Lung (tissue), 12 donors: ENCODE measurements around the gene AGAP2. TPM values are rescaled to one million over a fixed set of nuclear protein-coding genes. Genes with fewer than 3 reads are reported as not detected.
"Not testable (repeated sequence)": the region's sequence is repeated elsewhere in the genome, so short reads cannot be mapped to it uniquely, and the experiment has no call there.

ENCODE experiments used
- ATAC-seq: fragments of 200-7000 bp; cut with Tn5 transposase; one replicate; pipeline ENCODE4 v1.9.1; 2020; ENCODE audit warnings: moderate number of reproducible peaks; ENCODE audit not compliant: insufficient read depth, low FRiP score
- DNase-seq, 3 donors: peaks; one replicate each; pipeline ENCODE4 v3.0.0-alpha.2; 2013 to 2017
- H3K27ac ChIP-seq, 2 donors: one replicate each; pipeline ENCODE4 v1.5.1; 2013; ENCODE audit warnings: mild to moderate bottlenecking in 2 of 2, moderate library complexity in 2 of 2, control low read depth in 1 of 2, inconsistent platforms in 1 of 2, low read depth in 1 of 2, low read length in 1 of 2
- H3K27me3 ChIP-seq, 3 donors: one replicate each; pipeline ENCODE4 v1.5.1; 2013; ENCODE audit warnings: low read length in 2 of 3; ENCODE audit not compliant: control insufficient read depth in 3 of 3, insufficient read depth in 3 of 3
- H3K36me3 ChIP-seq, 4 donors: one replicate each; pipeline ENCODE4 v1.5.1; 2013; ENCODE audit warnings: low read length in 4 of 4, mild to moderate bottlenecking in 1 of 4, moderate library complexity in 1 of 4; ENCODE audit not compliant: control insufficient read depth in 4 of 4, insufficient read depth in 4 of 4
- H3K4me1 ChIP-seq, 5 donors: one replicate each; pipeline ENCODE4 v1.5.1; 2013; ENCODE audit warnings: low read length in 5 of 5, mild to moderate bottlenecking in 2 of 5, moderate library complexity in 1 of 5; ENCODE audit not compliant: control insufficient read depth in 5 of 5, insufficient read depth in 5 of 5
- H3K4me3 ChIP-seq: one replicate; pipeline ENCODE4 v1.5.1; 2013; ENCODE audit warnings: mild to moderate bottlenecking, control low read depth, moderate library complexity
- H3K9ac ChIP-seq, 2 donors: one replicate each; pipeline ENCODE4 v1.5.1; 2013; ENCODE audit warnings: low read length in 2 of 2, control low read depth in 1 of 2; ENCODE audit not compliant: insufficient read depth in 1 of 2
- H3K9me3 ChIP-seq, 4 donors: one replicate each; pipeline ENCODE4 v1.5.1; 2013; ENCODE audit warnings: low read length in 3 of 4, mild to moderate bottlenecking in 1 of 4, moderate library complexity in 1 of 4; ENCODE audit not compliant: control insufficient read depth in 4 of 4, insufficient read depth in 3 of 4
- WGBS, 2 donors: extraction: QIAGEN DNeasy Blood & Tissue Kit; methylation state at CpG; one replicate each; pipeline ENCODE4 v1.1.7; 2013; 5-methylcytosine and 5-hydroxymethylcytosine counted together
- polyA plus RNA-seq, 2 donors: library from polyadenylated mRNA; stranded (reverse); fragments of 200-250 nt; gene quantifications; one replicate each; pipeline ENCODE4 v1.2.1, GENCODE V29; 2013
- total RNA-seq, 2 donors: library from RNA; depleted of rRNA in 1 of 2; stranded (reverse); fragments of >200 nt in 1 of 2; gene quantifications; one replicate each; pipeline ENCODE4 v1.2.1, GENCODE V29; 2014 to 2021
- TF ChIP-seq, protein P1 (sequence below): IDR thresholded peaks from 2 replicates; pipeline ENCODE4 v1.5.1; 2012; ENCODE audit warnings: mild to moderate bottlenecking; ENCODE audit errors: control extremely low read depth, extremely low read depth
- donor health status: control.
- donor health status: control.
- donor health status: Bipolar disorder and iron deficiency.
- donor health status: healthy.
- donor health status: DM: yes; HTN: yes; CAD: no.

AGAP2 gene
- total and polyA plus RNA-seq, 4 donors, result 1.4 to 4.8 (median 3.0) TPM

DNA sequence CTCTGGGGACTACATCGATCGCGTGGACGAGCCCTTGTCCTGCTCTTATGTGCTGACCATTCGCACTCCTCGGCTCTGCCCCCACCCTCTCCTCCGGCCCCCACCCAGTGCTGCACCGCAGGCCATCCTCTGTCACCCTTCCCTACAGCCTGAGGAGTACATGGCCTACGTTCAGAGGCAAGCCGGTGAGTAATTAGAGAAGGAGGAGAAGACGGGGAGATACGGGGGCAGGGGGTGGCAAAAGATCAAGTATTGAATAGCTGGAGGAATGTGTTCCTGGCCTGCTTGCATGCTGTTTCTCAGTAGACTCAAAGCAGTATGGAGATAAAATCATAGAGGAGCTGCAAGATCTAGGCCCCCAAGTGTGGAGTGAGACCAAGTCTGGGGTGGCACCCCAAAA, 22.8 kb downstream of the AGAP2 start:
- TF ChIP-seq, protein P1, sequence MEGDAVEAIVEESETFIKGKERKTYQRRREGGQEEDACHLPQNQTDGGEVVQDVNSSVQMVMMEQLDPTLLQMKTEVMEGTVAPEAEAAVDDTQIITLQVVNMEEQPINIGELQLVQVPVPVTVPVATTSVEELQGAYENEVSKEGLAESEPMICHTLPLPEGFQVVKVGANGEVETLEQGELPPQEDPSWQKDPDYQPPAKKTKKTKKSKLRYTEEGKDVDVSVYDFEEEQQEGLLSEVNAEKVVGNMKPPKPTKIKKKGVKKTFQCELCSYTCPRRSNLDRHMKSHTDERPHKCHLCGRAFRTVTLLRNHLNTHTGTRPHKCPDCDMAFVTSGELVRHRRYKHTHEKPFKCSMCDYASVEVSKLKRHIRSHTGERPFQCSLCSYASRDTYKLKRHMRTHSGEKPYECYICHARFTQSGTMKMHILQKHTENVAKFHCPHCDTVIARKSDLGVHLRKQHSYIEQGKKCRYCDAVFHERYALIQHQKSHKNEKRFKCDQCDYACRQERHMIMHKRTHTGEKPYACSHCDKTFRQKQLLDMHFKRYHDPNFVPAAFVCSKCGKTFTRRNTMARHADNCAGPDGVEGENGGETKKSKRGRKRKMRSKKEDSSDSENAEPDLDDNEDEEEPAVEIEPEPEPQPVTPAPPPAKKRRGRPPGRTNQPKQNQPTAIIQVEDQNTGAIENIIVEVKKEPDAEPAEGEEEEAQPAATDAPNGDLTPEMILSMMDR, result no peak
- no peaks in the 10 kb centered on the region for H3K4me1 ChIP-seq
- H3K9me3 ChIP-seq, result peaks cover 0 to 2% (median 0%) of the 10 kb centered on the region in 4 donors
- ATAC-seq (no peak), DNase-seq (no peak)
- no peaks in the 10 kb centered on the region for H3K27me3 ChIP-seq
- H3K27ac ChIP-seq, result no peak overlapping the region
- H3K36me3 ChIP-seq, result peaks cover 26 to 51% (median 33%) of the 10 kb centered on the region in 4 donors
- WGBS, 2 donors, result 96 to 97% methylated on average over 12 of the region's 12 CpGs
- H3K4me3 ChIP-seq, result no peak overlapping the region
- H3K9ac ChIP-seq, result no peak overlapping the region

DNA sequence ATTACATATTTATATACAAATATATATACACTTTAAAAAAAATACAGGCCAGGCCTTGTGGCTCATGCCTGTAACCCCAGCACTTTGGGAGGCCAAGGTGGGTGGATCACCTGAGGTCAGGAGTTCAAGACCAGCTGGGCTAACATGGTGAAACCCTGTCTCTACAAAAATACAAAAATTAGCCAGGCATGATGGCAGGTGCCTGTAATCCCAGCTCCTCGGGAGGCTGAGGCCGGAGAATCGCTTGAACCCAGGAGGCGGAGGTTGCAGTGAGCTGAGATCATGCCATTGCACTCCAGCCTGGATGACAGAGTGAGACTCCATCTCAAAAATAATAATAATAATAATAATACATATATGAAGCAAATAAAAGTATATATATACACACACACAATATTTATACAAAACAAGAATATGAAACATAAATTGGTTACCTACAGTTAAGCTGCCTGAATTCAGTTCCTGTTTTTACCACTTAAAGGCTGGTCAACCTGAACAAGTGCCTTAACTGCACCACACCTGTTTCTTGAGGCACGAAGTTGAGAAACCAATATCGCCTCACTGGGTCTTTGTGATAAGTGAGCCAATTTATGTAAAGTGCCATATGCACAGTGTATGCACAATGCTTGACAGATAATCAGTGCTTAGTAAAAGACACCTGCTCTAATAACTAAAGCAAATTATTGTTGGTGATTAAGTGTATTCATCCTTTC, 23.4 kb downstream of the AGAP2 start:
- peaks cover 26 to 45% (median 30%) of the 10 kb centered on the region in 4 donors for H3K36me3 ChIP-seq
- not testable (repeated sequence) for H3K4me3 ChIP-seq, H3K27me3 ChIP-seq, H3K9me3 ChIP-seq, DNase-seq, H3K27ac ChIP-seq, H3K9ac ChIP-seq, H3K4me1 ChIP-seq, ATAC-seq
- WGBS, 2 donors, result 96 to 97% methylated on average over 6 of the region's 6 CpGs

DNA sequence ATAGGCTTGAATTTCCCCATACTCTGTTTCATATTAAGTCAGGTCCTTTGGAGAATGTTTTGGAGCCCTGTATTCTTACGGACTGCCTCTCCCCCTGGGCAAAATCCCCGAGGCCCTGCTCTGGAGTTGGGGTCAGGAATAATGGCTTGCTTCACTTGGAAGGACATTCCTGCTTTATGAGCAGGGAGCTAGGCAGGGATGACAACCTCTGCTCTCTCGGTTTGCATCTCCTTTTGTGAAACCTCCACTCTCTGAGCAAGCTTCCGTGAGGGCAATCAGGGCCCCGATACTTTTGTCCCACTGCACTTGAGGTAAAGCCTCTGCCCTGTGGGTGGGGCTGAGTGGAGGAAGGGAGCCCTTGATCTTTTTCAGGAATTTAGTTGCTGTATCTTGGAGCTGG, 25.3 kb downstream of the AGAP2 start:
- TF ChIP-seq, protein P1, result no peak
- Histone ChIP-seq H3K27ac (no peak overlapping the region), H3K4me3 (no peak overlapping the region), H3K9me3 (no peaks in the 10 kb centered on the region), H3K36me3 (peaks cover 17 to 28% (median 21%) of the 10 kb centered on the region in 4 donors), H3K27me3 (no peaks in the 10 kb centered on the region), H3K9ac (no peak overlapping the region), H3K4me1 (no peaks in the 10 kb centered on the region)
- DNase-seq (no peak), ATAC-seq (no peak)
- WGBS, 2 donors, result 94 to 97% methylated on average over 5 of the region's 5 CpGs

DNA sequence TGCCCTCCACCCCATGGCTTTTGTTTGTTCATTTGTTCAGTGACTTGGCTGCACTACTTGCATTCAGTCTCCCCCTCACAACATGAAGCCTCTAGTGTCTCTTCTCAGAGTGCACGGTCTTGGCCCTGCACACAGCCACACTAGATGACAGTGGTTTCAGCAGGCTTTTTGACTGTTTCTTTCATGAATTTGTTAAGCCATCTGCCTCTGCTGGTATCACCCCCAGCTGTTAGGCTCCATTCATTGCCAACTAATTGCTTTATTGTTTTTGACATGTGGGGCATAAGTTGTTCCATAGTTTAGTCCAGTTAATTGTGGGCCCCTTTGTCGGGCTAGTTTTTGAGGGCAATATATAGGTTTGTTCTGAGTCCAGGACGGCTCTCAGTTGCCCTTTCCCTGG, 25.8 kb downstream of the AGAP2 start:
- Histone ChIP-seq H3K4me1 (no peaks in the 10 kb centered on the region), H3K4me3 (no peak overlapping the region), H3K9me3 (no peaks in the 10 kb centered on the region), H3K27ac (no peak overlapping the region), H3K27me3 (no peaks in the 10 kb centered on the region), H3K9ac (no peak overlapping the region), H3K36me3 (peaks cover 11 to 24% (median 17%) of the 10 kb centered on the region in 4 donors)
- TF ChIP-seq, protein P1, result no peak
- no peak for ATAC-seq
- WGBS, 2 donors, result 95 to 97% methylated on average over 3 of the region's 3 CpGs
- no peak for DNase-seq
